ENCODE data around the gene PEAK3.

DNA sequence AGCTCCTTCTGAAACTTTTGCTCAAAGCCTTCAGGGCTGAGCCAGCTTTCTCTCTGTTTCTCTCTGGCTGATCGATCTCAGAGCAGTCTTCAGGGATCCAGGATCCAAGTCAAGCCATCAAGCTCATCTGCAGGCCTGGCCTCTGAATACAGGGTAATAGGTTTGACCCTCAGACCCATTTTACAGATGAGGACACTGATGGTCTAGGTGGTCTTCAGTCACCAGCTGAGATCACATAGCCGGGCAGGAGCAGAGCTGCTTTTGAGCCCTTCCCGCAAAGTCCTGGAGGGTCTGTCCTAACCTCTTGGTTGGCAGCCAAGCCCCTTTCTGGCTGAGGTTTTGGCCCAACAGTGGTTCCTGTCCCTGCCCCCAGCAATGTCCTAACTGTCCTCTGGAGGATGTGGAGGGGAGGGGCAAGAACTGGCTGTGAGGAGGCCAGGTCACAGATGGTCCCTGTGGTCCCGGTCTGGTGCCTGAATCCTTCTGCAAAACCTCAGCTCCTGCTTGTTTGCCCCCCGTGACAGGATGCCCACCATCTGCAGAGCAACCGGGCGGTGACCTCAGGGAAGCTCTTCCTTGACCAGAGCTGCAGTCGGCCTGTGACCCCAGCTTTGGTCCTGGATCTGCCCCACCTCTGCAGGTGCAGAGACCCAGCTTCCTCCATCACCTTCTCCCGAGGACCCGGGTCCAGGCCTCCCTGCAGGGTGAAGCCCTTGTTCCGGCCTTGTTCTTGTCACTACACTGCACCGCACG is 5.8 kb upstream of the PEAK3 start:
- TF ChIP-seq POLR2A (IDR thresholded peaks at IDR 0.05) = no peak
- TF ChIP-seq CTCF (IDR thresholded peaks at IDR 0.05) = no peak
